Measurements from ENCODE around the gene MTFR1L. TPM values are rescaled to one million over a fixed set of nuclear protein-coding genes. Genes with fewer than 3 reads are reported as not detected.

MTFR1L gene
- total RNA-seq, 1 experiment from 2014 or later, result 28.9 TPM

DNA sequence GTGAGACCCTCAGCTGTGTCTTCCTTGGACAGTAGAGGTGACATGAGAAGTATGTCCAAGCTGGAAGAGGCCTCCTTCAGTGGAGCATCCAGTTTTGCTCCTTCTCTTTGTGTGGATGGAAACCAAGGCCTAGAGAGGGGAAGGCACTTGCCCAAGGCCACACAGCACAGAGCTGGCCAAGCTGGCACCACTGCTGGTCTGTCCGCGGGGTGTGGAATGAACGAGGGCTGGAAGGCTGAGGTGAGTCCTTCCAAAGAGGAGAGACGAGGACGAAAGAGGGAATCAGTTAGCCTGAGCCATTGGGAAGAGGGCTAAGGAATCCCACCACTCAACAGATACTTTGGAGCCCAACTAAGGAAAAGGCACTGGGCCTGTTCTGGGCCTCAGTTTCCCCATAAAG is 47.6 kb upstream of the MTFR1L start (continued):
- TF ChIP-seq, protein P1, sequence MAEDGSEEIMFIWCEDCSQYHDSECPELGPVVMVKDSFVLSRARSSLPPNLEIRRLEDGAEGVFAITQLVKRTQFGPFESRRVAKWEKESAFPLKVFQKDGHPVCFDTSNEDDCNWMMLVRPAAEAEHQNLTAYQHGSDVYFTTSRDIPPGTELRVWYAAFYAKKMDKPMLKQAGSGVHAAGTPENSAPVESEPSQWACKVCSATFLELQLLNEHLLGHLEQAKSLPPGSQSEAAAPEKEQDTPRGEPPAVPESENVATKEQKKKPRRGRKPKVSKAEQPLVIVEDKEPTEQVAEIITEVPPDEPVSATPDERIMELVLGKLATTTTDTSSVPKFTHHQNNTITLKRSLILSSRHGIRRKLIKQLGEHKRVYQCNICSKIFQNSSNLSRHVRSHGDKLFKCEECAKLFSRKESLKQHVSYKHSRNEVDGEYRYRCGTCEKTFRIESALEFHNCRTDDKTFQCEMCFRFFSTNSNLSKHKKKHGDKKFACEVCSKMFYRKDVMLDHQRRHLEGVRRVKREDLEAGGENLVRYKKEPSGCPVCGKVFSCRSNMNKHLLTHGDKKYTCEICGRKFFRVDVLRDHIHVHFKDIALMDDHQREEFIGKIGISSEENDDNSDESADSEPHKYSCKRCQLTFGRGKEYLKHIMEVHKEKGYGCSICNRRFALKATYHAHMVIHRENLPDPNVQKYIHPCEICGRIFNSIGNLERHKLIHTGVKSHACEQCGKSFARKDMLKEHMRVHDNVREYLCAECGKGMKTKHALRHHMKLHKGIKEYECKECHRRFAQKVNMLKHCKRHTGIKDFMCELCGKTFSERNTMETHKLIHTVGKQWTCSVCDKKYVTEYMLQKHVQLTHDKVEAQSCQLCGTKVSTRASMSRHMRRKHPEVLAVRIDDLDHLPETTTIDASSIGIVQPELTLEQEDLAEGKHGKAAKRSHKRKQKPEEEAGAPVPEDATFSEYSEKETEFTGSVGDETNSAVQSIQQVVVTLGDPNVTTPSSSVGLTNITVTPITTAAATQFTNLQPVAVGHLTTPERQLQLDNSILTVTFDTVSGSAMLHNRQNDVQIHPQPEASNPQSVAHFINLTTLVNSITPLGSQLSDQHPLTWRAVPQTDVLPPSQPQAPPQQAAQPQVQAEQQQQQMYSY (CRISPR knock-in tag; IDR thresholded peaks at IDR 0.05), result no peak

DNA sequence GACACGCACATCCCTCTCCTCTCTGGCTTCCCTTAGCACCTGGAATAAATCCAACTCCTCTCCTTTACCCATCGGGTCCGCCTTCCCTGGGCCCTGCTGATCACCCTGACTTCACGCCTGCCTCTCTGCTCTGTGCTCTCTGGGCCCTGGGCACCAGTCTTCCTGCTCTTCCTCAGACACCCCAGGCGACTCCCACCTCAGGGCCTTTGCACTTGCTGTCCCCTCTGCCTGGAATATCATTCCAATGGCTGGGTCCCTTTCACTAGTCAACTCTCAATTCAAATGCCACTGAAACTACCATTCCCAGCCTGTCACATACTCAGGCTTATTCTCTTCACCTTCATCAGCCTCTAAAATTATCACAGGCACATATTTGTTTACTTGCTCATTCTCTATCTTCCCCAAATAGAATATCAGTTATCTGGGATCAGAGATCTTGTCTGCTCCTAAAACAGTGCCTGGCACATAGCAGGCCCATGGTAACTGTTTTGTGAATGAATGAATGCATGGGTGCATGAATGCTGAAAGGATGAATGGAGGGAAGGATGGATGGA is 47.0 kb upstream of the MTFR1L start:
- no peak for ATAC-seq
- no peaks in the 10 kb centered on the region for H3K36me3 Mint-ChIP-seq
- no peaks in the 10 kb centered on the region; the same call in 1 of the 2 replicates for H3K27me3 Mint-ChIP-seq (ENCODE audit: low read depth)
- TF ChIP-seq JUN (CRISPR knock-in tag; IDR thresholded peaks at IDR 0.05) (no peak), TCF7 (CRISPR knock-in tag; IDR thresholded peaks at IDR 0.05; ENCODE audit: low read depth) (no peak), FOXK1 (CRISPR knock-in tag; IDR thresholded peaks at IDR 0.05) (no peak), ZNF232 (CRISPR knock-in tag; IDR thresholded peaks at IDR 0.05) (no peak), OVOL2 (CRISPR knock-in tag; IDR thresholded peaks at IDR 0.05; ENCODE audit: borderline replicate concordance) (no peak)
- TF ChIP-seq, protein P2, sequence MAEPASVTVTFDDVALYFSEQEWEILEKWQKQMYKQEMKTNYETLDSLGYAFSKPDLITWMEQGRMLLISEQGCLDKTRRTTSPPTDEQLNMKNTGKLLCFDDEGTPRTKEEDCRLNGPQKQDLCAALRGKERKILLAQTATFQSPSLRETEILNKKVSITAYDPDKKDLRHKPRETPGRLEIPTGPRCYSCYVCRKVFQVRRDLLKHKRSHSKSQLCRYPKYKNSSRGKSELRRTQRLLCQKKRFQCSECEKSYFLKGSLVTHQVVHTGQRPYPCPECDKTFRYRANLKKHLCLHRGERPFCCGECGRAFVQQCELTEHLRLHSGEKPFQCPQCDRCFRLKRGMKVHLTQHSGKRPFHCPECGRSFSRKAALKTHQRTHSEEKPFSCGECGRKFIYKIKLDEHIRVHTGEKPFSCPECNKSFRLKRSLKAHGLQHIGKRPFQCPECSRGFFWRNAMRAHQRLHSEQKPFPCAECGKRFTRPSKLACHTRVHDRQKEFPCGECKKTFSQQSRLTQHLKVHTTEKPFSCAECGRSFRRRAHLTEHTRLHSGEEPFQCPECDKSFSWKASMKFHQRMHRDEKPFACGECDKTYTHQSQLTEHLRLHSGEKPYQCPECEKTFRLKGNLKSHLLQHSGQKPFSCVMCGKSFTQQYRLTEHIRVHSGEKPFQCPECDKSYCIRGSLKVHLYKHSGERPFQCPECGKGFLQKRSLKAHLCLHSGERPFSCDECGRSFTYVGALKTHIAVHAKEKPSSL (CRISPR knock-in tag; conservative IDR thresholded peaks at IDR 0.05), result no peak
- H3K27ac Mint-ChIP-seq, result no peak overlapping the region
- peaks cover 49% of the 10 kb centered on the region for H3K4me1 Mint-ChIP-seq
- DNase-seq (ENCODE audit: low spot score), result no peak
- no peak overlapping the region for H3K4me3 Mint-ChIP-seq
- no peaks in the 10 kb centered on the region for H3K9me3 Mint-ChIP-seq
- ChIA-PET POLR2A (no interaction called here), CTCF (interaction anchor here (0.9 to 1.3 kb wide), 6 partner anchors 8 to 154 kb away, joined by 3 to 7 read pairs (median 4); no protein-coding TSS in a partner anchor)

DNA sequence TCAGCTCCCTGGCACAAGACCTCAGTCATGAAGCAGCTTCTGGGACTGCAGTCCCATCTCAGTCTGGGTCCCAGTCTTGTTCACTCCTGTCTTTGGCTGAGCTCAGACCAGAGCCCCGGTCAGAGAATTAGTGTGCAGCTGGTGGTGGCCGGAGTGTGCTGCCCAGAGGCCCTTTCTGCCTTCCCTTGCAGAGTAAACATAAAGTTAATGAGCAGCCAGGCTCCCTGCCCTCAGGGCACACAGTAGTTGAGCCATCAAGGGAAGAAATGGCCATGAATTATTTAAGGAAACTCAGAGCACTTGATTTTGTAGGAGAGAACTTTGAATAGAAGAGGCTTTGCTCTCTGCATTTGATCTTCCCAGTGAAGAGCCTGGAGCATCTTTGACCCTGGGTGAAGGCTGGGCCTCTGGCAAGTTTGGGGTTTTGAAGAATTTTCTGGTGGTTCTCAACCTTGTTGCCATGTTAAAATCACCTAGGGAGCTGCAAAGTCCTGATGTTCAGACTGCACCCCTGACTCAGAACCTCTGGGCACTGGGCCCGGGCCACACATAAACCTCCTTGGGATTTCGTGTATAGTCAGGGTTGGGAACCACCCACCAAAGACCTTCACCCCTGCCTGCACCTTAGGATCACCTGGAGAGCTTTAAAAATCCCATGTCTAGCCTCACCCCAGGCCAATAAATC is 46.2 kb upstream of the MTFR1L start:
- TF ChIP-seq JAZF1 (CRISPR knock-in tag; IDR thresholded peaks at IDR 0.05) (no peak), SMAD3 (CRISPR knock-in tag; IDR thresholded peaks at IDR 0.05; ENCODE audit: borderline replicate concordance) (no peak)
- no peak for DNase-seq (ENCODE audit: low spot score)
- Mint-ChIP-seq H3K9me3 (no peaks in the 10 kb centered on the region), H3K4me1 (peaks cover 55% of the 10 kb centered on the region), H3K27ac (0 out of 2 replicates have a peak overlapping the region, but pooled peaks have one; percentile 47), H3K36me3 (no peaks in the 10 kb centered on the region), H3K27me3 (ENCODE audit: low read depth) (peaks cover 3% of the 10 kb centered on the region; the same call in 1 of the 2 replicates), H3K4me3 (no peak overlapping the region)
- CTCF ChIA-PET, result interaction anchor here (0.9 to 1.4 kb wide), 7 partner anchors 15 to 155 kb away, joined by 3 to 5 read pairs (median 3); partner anchors contain the start of gene SELENON
- POLR2A ChIA-PET, result no interaction called here
- ATAC-seq, result 0 out of 2 replicates have a peak, but pooled peaks have one; percentile 11

DNA sequence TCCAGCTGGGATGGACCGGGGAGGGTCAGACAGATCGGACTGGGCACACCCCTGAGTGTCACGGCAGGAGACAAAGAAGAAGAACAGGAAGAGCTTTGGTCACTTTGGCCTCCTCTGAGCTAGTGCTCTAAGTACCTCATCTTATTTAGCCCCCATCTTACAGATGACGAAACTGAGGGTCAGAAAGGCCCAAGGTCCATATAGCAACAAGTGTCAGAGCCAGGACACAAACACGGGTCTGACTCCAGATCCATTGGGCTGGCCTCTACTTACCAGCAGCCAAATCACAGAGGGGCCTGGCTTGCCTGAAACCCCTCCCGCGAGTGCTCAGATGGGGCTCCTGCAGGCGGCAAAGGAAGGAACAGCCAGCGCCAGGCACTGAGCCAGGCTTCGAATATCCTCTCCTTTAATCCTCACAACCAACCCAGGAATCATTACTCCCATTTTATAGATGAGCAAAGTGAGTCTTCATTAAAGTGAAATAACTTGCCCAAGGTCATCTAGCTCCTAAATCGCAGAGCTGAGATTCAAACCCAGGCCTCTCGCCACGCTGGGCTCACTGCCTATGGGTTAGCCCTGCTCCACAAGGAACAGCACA is 45.4 kb upstream of the MTFR1L start:
- H3K4me1 Mint-ChIP-seq, result peaks cover 61% of the 10 kb centered on the region
- no peak for ATAC-seq
- no peak overlapping the region for H3K4me3 Mint-ChIP-seq
- no peak for TF ChIP-seq ZNF671 (CRISPR knock-in tag; IDR thresholded peaks at IDR 0.05)
- TF ChIP-seq FOXP1 (CRISPR knock-in tag; IDR thresholded peaks at IDR 0.05; ENCODE audit: borderline replicate concordance), result no peak
- no peak for TF ChIP-seq ZNF416 (CRISPR knock-in tag; IDR thresholded peaks at IDR 0.05)
- no peak for TF ChIP-seq NFYB (CRISPR knock-in tag; conservative IDR thresholded peaks at IDR 0.05; ENCODE audit: low read depth)
- no peak for TF ChIP-seq TEAD1 (CRISPR knock-in tag; IDR thresholded peaks at IDR 0.05)
- no peak for TF ChIP-seq JAZF1 (CRISPR knock-in tag; IDR thresholded peaks at IDR 0.05)
- TF ChIP-seq CREM (CRISPR knock-in tag; IDR thresholded peaks at IDR 0.05), result no peak
- TF ChIP-seq FOXK1 (CRISPR knock-in tag; IDR thresholded peaks at IDR 0.05), result no peak
- no peak for TF ChIP-seq ZNF219 (CRISPR knock-in tag; IDR thresholded peaks at IDR 0.05; ENCODE audit: borderline replicate concordance)
- TF ChIP-seq, protein P3, sequence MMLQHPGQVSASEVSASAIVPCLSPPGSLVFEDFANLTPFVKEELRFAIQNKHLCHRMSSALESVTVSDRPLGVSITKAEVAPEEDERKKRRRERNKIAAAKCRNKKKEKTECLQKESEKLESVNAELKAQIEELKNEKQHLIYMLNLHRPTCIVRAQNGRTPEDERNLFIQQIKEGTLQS (CRISPR knock-in tag; conservative IDR thresholded peaks at IDR 0.05), result no peak
- no peak for TF ChIP-seq ATF1 (CRISPR knock-in tag; IDR thresholded peaks at IDR 0.05)
- no peak for TF ChIP-seq MYBL2 (CRISPR knock-in tag; IDR thresholded peaks at IDR 0.05)
- TF ChIP-seq GTF2I (CRISPR knock-in tag; conservative IDR thresholded peaks at IDR 0.05), result no peak

More for the DNA sequence above, 45.4 kb upstream of the MTFR1L start:
- H3K9me3 Mint-ChIP-seq, result no peaks in the 10 kb centered on the region
- POLR2A ChIA-PET, result no interaction called here
- 0 out of 2 replicates have a peak overlapping the region, but pooled peaks have one; percentile 47 for H3K27ac Mint-ChIP-seq
- H3K36me3 Mint-ChIP-seq, result no peaks in the 10 kb centered on the region
- peaks cover 5% of the 10 kb centered on the region; the same call in 1 of the 2 replicates for H3K27me3 Mint-ChIP-seq (ENCODE audit: low read depth)
- no peak for DNase-seq (ENCODE audit: low spot score)
- CTCF ChIA-PET, result interaction anchor here (0.6 to 1.4 kb wide), 7 partner anchors 16 to 156 kb away, joined by 3 to 5 read pairs (median 3); partner anchors contain the start of gene SELENON
